IMR-90 (cell line): Measurements from ENCODE around the gene CEBPG. TPM values are rescaled to one million over a fixed set of nuclear protein-coding genes. Genes with fewer than 3 reads are reported as not detected.

ENCODE experiments used
- ATAC-seq: fragments of 200-7000 bp; cut with Tn5 transposase; 2 replicates; pipeline ENCODE4 v1.9.1; 2020; ENCODE audit warnings: low read depth, mild to moderate bottlenecking, moderate library complexity
- BruUV-seq: library from RNA; stranded (reverse); fragments of 400-500 nt; replicated peaks from 2 replicates; lab custom pipeline; 2021; lab: Mats Ljungman, UMichigan
- CTCF ChIA-PET: fragments of 300-600 bp; formaldehyde crosslinking; extraction: SDS; loops from one replicate; lab custom pipeline; 2021; ENCODE audit warnings: antibody characterized with exemption; lab: Yijun Ruan, JAX
- POLR2A ChIA-PET: fragments of 300-600 bp; sonication (Branson Sonifier 250); formaldehyde crosslinking; loops from one replicate; lab custom pipeline; 2022; ENCODE audit warnings: antibody characterized with exemption; ENCODE audit not compliant: unreplicated experiment; lab: Charles Lee
- DNase-seq: peaks from one replicate; pipeline ENCODE4 v3.0.0; 2013
- H2AFZ ChIP-seq: replicated peaks from 2 replicates; pipeline ENCODE3; 2013; ENCODE audit warnings: low read length, mild to moderate bottlenecking; ENCODE audit not compliant: poor library complexity
- H2AK5ac ChIP-seq: 2 replicates; pipeline ENCODE4 v1.6.1; 2013; ENCODE audit warnings: low read depth, low read length, inconsistent platforms
- H2AK9ac ChIP-seq: replicated peaks from 2 replicates; pipeline ENCODE3; 2013; ENCODE audit warnings: mild to moderate bottlenecking, low read depth, low read length, moderate library complexity; ENCODE audit not compliant: poor library complexity
- H2BK120ac ChIP-seq: 2 replicates; pipeline ENCODE4 v1.6.1; 2013; ENCODE audit warnings: low read depth, low read length, inconsistent platforms
- H2BK15ac ChIP-seq: 3 replicates; pipeline ENCODE4 v1.6.1; 2013; ENCODE audit warnings: low read depth, low read length, inconsistent platforms
- H2BK20ac ChIP-seq: 2 replicates; pipeline ENCODE4 v1.6.1; 2013; ENCODE audit warnings: low read depth, mild to moderate bottlenecking, inconsistent platforms, low read length, moderate library complexity
- H2BK5ac ChIP-seq: 2 replicates; pipeline ENCODE4 v1.6.1; 2013; ENCODE audit warnings: mild to moderate bottlenecking, low read depth, low read length, inconsistent platforms; ENCODE audit not compliant: poor library complexity, severe bottlenecking
- H3K14ac ChIP-seq: replicated peaks from 2 replicates; pipeline ENCODE4 v1.6.1; 2013; ENCODE audit warnings: low read depth, low read length, inconsistent platforms
- H3K18ac ChIP-seq: 2 replicates; pipeline ENCODE4 v1.6.1; 2013; ENCODE audit warnings: low read depth, low read length, control low read depth
- H3K23ac ChIP-seq: 2 replicates; pipeline ENCODE4 v1.6.1; 2013; ENCODE audit warnings: low read depth, low read length, inconsistent platforms
- H3K27ac ChIP-seq: 2 replicates; pipeline ENCODE4 v1.5.1; 2013; ENCODE audit warnings: mild to moderate bottlenecking, control low read depth, low read length; ENCODE audit not compliant: insufficient read depth
- H3K27me3 ChIP-seq: 2 replicates; pipeline ENCODE4 v1.6.1; 2013; ENCODE audit warnings: low read length; ENCODE audit not compliant: control insufficient read depth, insufficient read depth
- H3K36me3 ChIP-seq: 2 replicates; pipeline ENCODE4 v1.6.1; 2013; ENCODE audit warnings: low read length, mixed read lengths; ENCODE audit not compliant: control insufficient read depth, insufficient read depth
- H3K4ac ChIP-seq: 2 replicates; pipeline ENCODE4 v1.6.1; 2013; ENCODE audit warnings: low read depth, low read length, inconsistent platforms
- H3K4me1 ChIP-seq: 2 replicates; pipeline ENCODE4 v1.6.1; 2013; ENCODE audit warnings: low read length, mixed read lengths; ENCODE audit not compliant: control insufficient read depth, insufficient read depth
- H3K4me2 ChIP-seq: 2 replicates; pipeline ENCODE4 v1.6.1; 2013; ENCODE audit warnings: low read depth, mild to moderate bottlenecking, control low read depth, low read length, moderate library complexity
- H3K4me3 ChIP-seq: 2 replicates; pipeline ENCODE4 v1.5.1; 2013; ENCODE audit warnings: low read depth, mild to moderate bottlenecking, control low read depth, low read length, moderate library complexity; ENCODE audit not compliant: insufficient read depth
- H3K56ac ChIP-seq: 2 replicates; pipeline ENCODE4 v1.6.1; 2013; ENCODE audit warnings: low read length, inconsistent platforms; ENCODE audit not compliant: insufficient read depth; ENCODE audit errors: extremely low read depth
- H3K79me1 ChIP-seq, 2 experiments: 2 replicates each; pipeline ENCODE4 v1.6.1; 2013; ENCODE audit warnings: low read length in 2 of 2, inconsistent platforms in 1 of 2, low read depth in 1 of 2
- H3K9ac ChIP-seq: 2 replicates; pipeline ENCODE4 v1.6.1; 2013; ENCODE audit warnings: low read depth, low read length, control low read depth
- H3K9me1 ChIP-seq: 2 replicates; pipeline ENCODE4 v1.6.1; 2013; ENCODE audit warnings: low read length, inconsistent platforms; ENCODE audit not compliant: insufficient read depth
- H3K9me3 ChIP-seq: 2 replicates; pipeline ENCODE4 v1.6.1; 2013; ENCODE audit warnings: low read length; ENCODE audit not compliant: control insufficient read depth, insufficient read depth
- H4K20me1 ChIP-seq: 2 replicates; pipeline ENCODE4 v1.6.1; 2013; ENCODE audit warnings: low read length, inconsistent platforms; ENCODE audit not compliant: insufficient read depth
- H4K5ac ChIP-seq: 2 replicates; pipeline ENCODE4 v1.6.1; 2013; ENCODE audit warnings: mild to moderate bottlenecking, low read depth, low read length, control low read depth
- H4K8ac ChIP-seq, 2 experiments: 2 replicates each; pipeline ENCODE4 v1.6.1; 2013; ENCODE audit warnings: low read depth in 2 of 2, low read length in 2 of 2, control low read depth in 1 of 2, inconsistent platforms in 1 of 2
- H4K91ac ChIP-seq: 2 replicates; pipeline ENCODE4 v1.6.1; 2013; ENCODE audit warnings: low read depth, low read length, inconsistent platforms; ENCODE audit not compliant: insufficient read depth
- BHLHE40 ChIP-seq: fragments of 150-350 bp; IDR thresholded peaks from 2 replicates; pipeline ENCODE4 v1.6.1; 2016; ENCODE audit warnings: mild to moderate bottlenecking, low read depth, low read length
- CEBPB ChIP-seq: IDR thresholded peaks from 2 replicates; pipeline ENCODE4 v1.6.1; 2012; ENCODE audit warnings: low read depth, low read length, improper control_type of control experiment
- CHD1 ChIP-seq: IDR thresholded peaks from 2 replicates; pipeline ENCODE4 v1.6.1; 2012; ENCODE audit warnings: low read depth, low read length, improper control_type of control experiment
- FOS ChIP-seq: fragments of 150-350 bp; IDR thresholded peaks from 2 replicates; pipeline ENCODE4 v1.6.1; 2016; ENCODE audit warnings: low read depth, low read length
- MAFK ChIP-seq: IDR thresholded peaks from 2 replicates; pipeline ENCODE4 v1.6.1; 2012; ENCODE audit warnings: low read depth, low read length, improper control_type of control experiment
- MAZ ChIP-seq: IDR thresholded peaks from 2 replicates; pipeline ENCODE4 v1.6.1; 2012; ENCODE audit warnings: low read depth, mild to moderate bottlenecking, low read length, improper control_type of control experiment, moderate library complexity, borderline replicate concordance
- MXI1 ChIP-seq: IDR thresholded peaks from 2 replicates; pipeline ENCODE4 v1.6.1; 2012; ENCODE audit warnings: low read depth, mild to moderate bottlenecking, low read length, moderate library complexity, borderline replicate concordance
- NFE2L2 ChIP-seq: fragments of 150-350 bp; IDR thresholded peaks from 2 replicates; pipeline ENCODE4 v1.6.1; 2016; ENCODE audit warnings: low read depth, mild to moderate bottlenecking, low read length
- POLR2A ChIP-seq: IDR thresholded peaks from 2 replicates; pipeline ENCODE4 v1.6.1; 2012; ENCODE audit warnings: mild to moderate bottlenecking, low read depth, low read length
- RAD21 ChIP-seq: IDR thresholded peaks from 2 replicates; pipeline ENCODE4 v1.6.1; 2012; ENCODE audit warnings: low read length, improper control_type of control experiment
- RFX5 ChIP-seq: IDR thresholded peaks from 2 replicates; pipeline ENCODE4 v1.8.0; 2012; ENCODE audit warnings: low read depth, mild to moderate bottlenecking, low read length, moderate library complexity
- SMC3 ChIP-seq: fragments of 150-350 bp; IDR thresholded peaks from 2 replicates; pipeline ENCODE4 v1.6.1; 2016; ENCODE audit warnings: low read depth, mild to moderate bottlenecking, antibody characterized with exemption, low read length, moderate library complexity
- WGBS, 2 experiments: methylation state at CpG; one replicate each; pipeline versions ENCODE4 v1.1.5 to v1.1.7; 2013; ENCODE audit warnings: missing lambda C conversion rate in 2 of 2; ENCODE audit not compliant: insufficient read length in 1 of 2; ENCODE audit errors: extremely low coverage in 2 of 2; 5-methylcytosine and 5-hydroxymethylcytosine counted together
- dilution Hi-C: fragments of 300-500 bp; cut with HindIII; formaldehyde crosslinking; loops from one replicate; pipeline ENCODE4 v1.14.3; 2018; ENCODE audit warnings: low sequenced_read_pairs; ENCODE audit not compliant: unreplicated experiment
- in situ Hi-C: fragments of 300-500 bp; cut with MboI; formaldehyde crosslinking; loops from 3 replicates; pipeline ENCODE4 v1.14.3; 2019; ENCODE audit warnings: low sequenced_read_pairs, inconsistent platforms, mixed read lengths
- intact Hi-C: fragments of 100-400 bp; cut with micrococcal nuclease; formaldehyde crosslinking; loops from 2 replicates; pipeline ENCODE4 v1.10.0; 2022
- polyA plus RNA-seq, 3 experiments: library from polyadenylated mRNA; depleted of rRNA; stranded (reverse); fragments of >200 nt; gene quantifications; 2 replicates each; pipeline ENCODE4 v1.2.3, GENCODE V29; 2012; ENCODE audit warnings: low replicate concordance in 1 of 3
- total RNA-seq: library from RNA; depleted of rRNA; stranded (reverse); fragments of >200 nt; gene quantifications from 2 replicates; pipeline ENCODE4 v1.2.3, GENCODE V29; 2012
- TF ChIP-seq, protein P1 (sequence below): fragments of 150-350 bp; IDR thresholded peaks from 2 replicates; pipeline ENCODE4 v1.6.1; 2016; ENCODE audit warnings: low read depth, mild to moderate bottlenecking, low read length, moderate library complexity, borderline replicate concordance
- TF ChIP-seq, protein P2 (sequence below): conservative IDR thresholded peaks from 2 replicates; pipeline ENCODE4 v1.5.1; 2012; ENCODE audit warnings: mild to moderate bottlenecking, low read depth, low read length, improper control_type of control experiment
- TF ChIP-seq, protein P3 (sequence below): fragments of 150-350 bp; IDR thresholded peaks from 2 replicates; pipeline ENCODE4 v1.6.1; 2017; ENCODE audit warnings: mild to moderate bottlenecking, antibody characterized with exemption, low read length, low read depth

CEBPG gene
- total and polyA plus RNA-seq, 2 of the 4 experiments (the other 2 are of a cell fraction) = 9.2 to 14.3 TPM

DNA sequence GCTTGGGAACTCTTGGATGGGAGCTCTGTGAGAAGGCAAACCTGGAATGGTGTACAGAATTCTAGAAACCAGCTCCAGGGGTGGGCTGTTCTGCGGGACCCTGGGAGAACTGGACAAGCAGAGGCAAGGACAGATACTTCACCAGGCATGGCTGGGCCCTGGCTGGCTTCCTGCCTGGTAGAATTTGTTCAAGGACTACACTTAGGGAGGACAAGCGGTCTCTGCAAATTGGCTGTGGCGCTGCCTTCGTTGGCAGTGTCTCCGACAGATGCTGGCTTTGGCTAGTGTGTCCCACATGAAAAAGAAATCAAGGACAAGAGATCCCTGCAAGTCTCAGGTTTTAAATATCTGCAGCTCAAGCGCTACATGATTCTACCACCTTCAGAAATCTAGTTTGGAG is 12.4 kb downstream of the CEBPG start:
- BruUV-seq = no TSS peak
- no peak overlapping the region for H2BK20ac ChIP-seq
- H3K9me1 ChIP-seq = peaks cover 13% of the 10 kb centered on the region
- H3K4me2 ChIP-seq = no peak overlapping the region
- H2BK15ac ChIP-seq = no peak overlapping the region
- H3K79me1 ChIP-seq = peaks cover 25 to 71% of the 10 kb centered on the region in 2 experiments
- H3K4me1 ChIP-seq = peaks cover 3% of the 10 kb centered on the region; the same call in 1 of the 2 replicates
- POLR2A ChIA-PET = no interaction called here
- no peaks in the 10 kb centered on the region for H3K9me3 ChIP-seq
- no peak overlapping the region for H3K56ac ChIP-seq
- DNase-seq = no peak
- H3K23ac ChIP-seq = no peak overlapping the region
- TF ChIP-seq NFE2L2 (no peak), RAD21 (no peak), SMC3 (no peak), CHD1 (no peak), MAZ (no peak), MXI1 (no peak), BHLHE40 (no peak), FOS (no peak), CEBPB (no peak), MAFK (no peak), RFX5 (no peak), POLR2A (no peak)
- TF ChIP-seq, protein P1, sequence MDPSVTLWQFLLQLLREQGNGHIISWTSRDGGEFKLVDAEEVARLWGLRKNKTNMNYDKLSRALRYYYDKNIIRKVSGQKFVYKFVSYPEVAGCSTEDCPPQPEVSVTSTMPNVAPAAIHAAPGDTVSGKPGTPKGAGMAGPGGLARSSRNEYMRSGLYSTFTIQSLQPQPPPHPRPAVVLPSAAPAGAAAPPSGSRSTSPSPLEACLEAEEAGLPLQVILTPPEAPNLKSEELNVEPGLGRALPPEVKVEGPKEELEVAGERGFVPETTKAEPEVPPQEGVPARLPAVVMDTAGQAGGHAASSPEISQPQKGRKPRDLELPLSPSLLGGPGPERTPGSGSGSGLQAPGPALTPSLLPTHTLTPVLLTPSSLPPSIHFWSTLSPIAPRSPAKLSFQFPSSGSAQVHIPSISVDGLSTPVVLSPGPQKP = no peak
- TF ChIP-seq, protein P2, sequence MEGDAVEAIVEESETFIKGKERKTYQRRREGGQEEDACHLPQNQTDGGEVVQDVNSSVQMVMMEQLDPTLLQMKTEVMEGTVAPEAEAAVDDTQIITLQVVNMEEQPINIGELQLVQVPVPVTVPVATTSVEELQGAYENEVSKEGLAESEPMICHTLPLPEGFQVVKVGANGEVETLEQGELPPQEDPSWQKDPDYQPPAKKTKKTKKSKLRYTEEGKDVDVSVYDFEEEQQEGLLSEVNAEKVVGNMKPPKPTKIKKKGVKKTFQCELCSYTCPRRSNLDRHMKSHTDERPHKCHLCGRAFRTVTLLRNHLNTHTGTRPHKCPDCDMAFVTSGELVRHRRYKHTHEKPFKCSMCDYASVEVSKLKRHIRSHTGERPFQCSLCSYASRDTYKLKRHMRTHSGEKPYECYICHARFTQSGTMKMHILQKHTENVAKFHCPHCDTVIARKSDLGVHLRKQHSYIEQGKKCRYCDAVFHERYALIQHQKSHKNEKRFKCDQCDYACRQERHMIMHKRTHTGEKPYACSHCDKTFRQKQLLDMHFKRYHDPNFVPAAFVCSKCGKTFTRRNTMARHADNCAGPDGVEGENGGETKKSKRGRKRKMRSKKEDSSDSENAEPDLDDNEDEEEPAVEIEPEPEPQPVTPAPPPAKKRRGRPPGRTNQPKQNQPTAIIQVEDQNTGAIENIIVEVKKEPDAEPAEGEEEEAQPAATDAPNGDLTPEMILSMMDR = no peak
- TF ChIP-seq, protein P3, sequence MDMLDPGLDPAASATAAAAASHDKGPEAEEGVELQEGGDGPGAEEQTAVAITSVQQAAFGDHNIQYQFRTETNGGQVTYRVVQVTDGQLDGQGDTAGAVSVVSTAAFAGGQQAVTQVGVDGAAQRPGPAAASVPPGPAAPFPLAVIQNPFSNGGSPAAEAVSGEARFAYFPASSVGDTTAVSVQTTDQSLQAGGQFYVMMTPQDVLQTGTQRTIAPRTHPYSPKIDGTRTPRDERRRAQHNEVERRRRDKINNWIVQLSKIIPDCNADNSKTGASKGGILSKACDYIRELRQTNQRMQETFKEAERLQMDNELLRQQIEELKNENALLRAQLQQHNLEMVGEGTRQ = no peak
- WGBS, 2 experiments = 76% methylated on average over 5 of the region's 6 CpGs; no CpG with 5 or more reads in 1 of the 2 experiments
- H3K27ac ChIP-seq = no peak overlapping the region
- H2BK5ac ChIP-seq = no peak overlapping the region
- CTCF ChIA-PET = no interaction called here
- H2AK9ac ChIP-seq = no peak overlapping the region
- H2AFZ ChIP-seq = no peak overlapping the region
- H3K4ac ChIP-seq = no peak overlapping the region
- H4K20me1 ChIP-seq = peaks cover 92% of the 10 kb centered on the region
- no peaks in the 10 kb centered on the region for H3K27me3 ChIP-seq
- H3K18ac ChIP-seq = no peak overlapping the region
- H4K91ac ChIP-seq = no peak overlapping the region
- no peak overlapping the region for H4K5ac ChIP-seq
- no peak overlapping the region for H4K8ac ChIP-seq
- no peak overlapping the region for H2BK120ac ChIP-seq
- no peak overlapping the region for H3K14ac ChIP-seq
- in situ Hi-C loops = no loop called here
- H3K9ac ChIP-seq = no peak overlapping the region
- no peak overlapping the region for H3K4me3 ChIP-seq
- dilution Hi-C loops = no loop called here
- no peak overlapping the region for H2AK5ac ChIP-seq
- ATAC-seq = no peak
- H3K36me3 ChIP-seq = peaks cover 25% of the 10 kb centered on the region
- intact Hi-C loops = no loop called here
